Measurements from ENCODE around the gene TRPV6. TPM values are rescaled to one million over a fixed set of nuclear protein-coding genes. Genes with fewer than 3 reads are reported as not detected.

TRPV6 gene
- total and polyA plus RNA-seq, 2 of the 4 experiments (the other 2 are of a cell fraction), result 0.03 TPM; not detected in 1

GRCh38 chr7:142901426-142902259 is 16.1 kb upstream of the TRPV6 start:
- Histone ChIP-seq H2BK120ac (ENCODE audit: low read depth, low read length) (no peak overlapping the region), H3K9me3 (ENCODE audit: control insufficient read depth, insufficient read depth, low read length) (peaks cover under 1% of the 10 kb centered on the region; the same call in 1 of the 2 replicates), H4K20me1 (ENCODE audit: insufficient read depth, low read length) (no peaks in the 10 kb centered on the region), H3K18ac (ENCODE audit: low read depth, low read length) (no peak overlapping the region), H2AFZ (replicated peaks; ENCODE audit: low read length, poor library complexity) (no peak overlapping the region), H3K79me1 (ENCODE audit: low read depth in 1 of 2, low read length in 2 of 2) (no peaks in the 10 kb centered on the region), H3K9me1 (ENCODE audit: insufficient read depth, low read length) (no peaks in the 10 kb centered on the region), H4K91ac (ENCODE audit: insufficient read depth, low read depth, low read length) (no peak overlapping the region), H3K4me1 (ENCODE audit: control insufficient read depth, insufficient read depth, low read length) (no peaks in the 10 kb centered on the region), H3K36me3 (ENCODE audit: control insufficient read depth, insufficient read depth, low read length) (no peaks in the 10 kb centered on the region), H3K23ac (ENCODE audit: low read depth, low read length) (no peak overlapping the region), H3K14ac (replicated peaks; ENCODE audit: low read depth, low read length) (no peak overlapping the region), H3K9ac (ENCODE audit: low read depth, low read length) (no peak overlapping the region), H3K27ac (ENCODE audit: insufficient read depth, low read length) (no peak overlapping the region), H3K4me3 (ENCODE audit: insufficient read depth, low read depth, low read length) (no peak overlapping the region), H4K5ac (ENCODE audit: low read depth, low read length) (no peak overlapping the region), H3K56ac (ENCODE audit: extremely low read depth, insufficient read depth, low read length) (no peak overlapping the region), H2AK5ac (ENCODE audit: low read depth, low read length) (no peak overlapping the region), H3K27me3 (ENCODE audit: control insufficient read depth, insufficient read depth, low read length) (no peaks in the 10 kb centered on the region), H2BK15ac (ENCODE audit: low read depth, low read length) (no peak overlapping the region), H2BK20ac (ENCODE audit: low read depth, low read length) (no peak overlapping the region), H3K4ac (ENCODE audit: low read depth, low read length) (no peak overlapping the region), H3K4me2 (ENCODE audit: low read depth, low read length) (no peak overlapping the region), H4K8ac (ENCODE audit: low read depth in 2 of 2, low read length in 2 of 2) (no peak overlapping the region), H2AK9ac (replicated peaks; ENCODE audit: low read depth, low read length, poor library complexity) (no peak overlapping the region), H2BK5ac (ENCODE audit: low read depth, low read length, poor library complexity, severe bottlenecking) (no peak overlapping the region)
- ChIA-PET CTCF (no interaction called here), POLR2A (ENCODE audit: unreplicated experiment) (no interaction called here)
- DNase-seq (no peak), ATAC-seq (ENCODE audit: low read depth) (no peak)
- dilution Hi-C loops (cut with HindIII; ENCODE audit: low sequenced_read_pairs, unreplicated experiment), result no loop called here
- 61% methylated on average over 12 of the region's 15 CpGs; no CpG with 5 or more reads in 1 of the 2 experiments for WGBS, 2 experiments (ENCODE audit: extremely low coverage in 2 of 2, insufficient read length in 1 of 2)
- in situ Hi-C loops (cut with MboI; ENCODE audit: low sequenced_read_pairs), result no loop called here
- TF ChIP-seq FOS (IDR thresholded peaks at IDR 0.05; ENCODE audit: low read depth, low read length) (no peak), CTCF (conservative IDR thresholded peaks at IDR 0.05; ENCODE audit: low read depth, low read length) (no peak), POLR2A (IDR thresholded peaks at IDR 0.05; ENCODE audit: low read depth, low read length) (no peak), RCOR1 (IDR thresholded peaks at IDR 0.05; ENCODE audit: insufficient replicate concordance, low read length) (no peak)
- no TSS peak for BruUV-seq (replicated peaks)
- intact Hi-C loops (cut with micrococcal nuclease), result no loop called here
